ENCODE data around the gene TSC22D1.

- TF ChIP-seq CTCF (conservative IDR thresholded peaks at IDR 0.05; ENCODE audit: low read length): no peak
- no peak for TF ChIP-seq EZH2phosphoT487 (IDR thresholded peaks at IDR 0.05; ENCODE audit: borderline replicate concordance, low read depth, low read length)
Observed at GRCh38 chr13:44504116-44504515, 72.0 kb downstream of the TSC22D1 start.
